Smooth muscle cell (in vitro differentiated cells): ENCODE data around the gene HOXB4. TPM values are rescaled to one million over a fixed set of nuclear protein-coding genes. Genes with fewer than 3 reads are reported as not detected.

ENCODE experiments used
- DNase-seq: peaks from one replicate; lab custom pipeline; 2025; ENCODE audit not compliant: unreplicated experiment; lab: John Stamatoyannopoulos, UW
- H2AFZ ChIP-seq: fragments of 200-600 bp; sonication (generic); 2 replicates; pipeline ENCODE4 v1.6.0; 2016; ENCODE audit warnings: antibody characterized with exemption, low read depth, mild to moderate bottlenecking
- H3F3A ChIP-seq: fragments of 200-600 bp; sonication (generic); 2 replicates; pipeline ENCODE4 v1.6.0; 2017; ENCODE audit warnings: antibody characterized with exemption, low read depth
- H3K27ac ChIP-seq: fragments of 200-600 bp; sonication (generic); 2 replicates; pipeline ENCODE4 v1.5.1; 2016; ENCODE audit warnings: low read depth, mild to moderate bottlenecking
- H3K27me3 ChIP-seq: fragments of 200-600 bp; sonication (generic); 2 replicates; pipeline ENCODE4 v1.6.1; 2016; ENCODE audit warnings: low read depth, mild to moderate bottlenecking
- H3K36me3 ChIP-seq: fragments of 200-600 bp; sonication (generic); 2 replicates; pipeline ENCODE4 v1.5.1; 2016; ENCODE audit warnings: low read depth
- H3K4me1 ChIP-seq: fragments of 200-600 bp; sonication (generic); 2 replicates; pipeline ENCODE4 v1.5.1; 2016; ENCODE audit warnings: low read depth
- H3K4me2 ChIP-seq: fragments of 200-600 bp; sonication (generic); 2 replicates; pipeline ENCODE4 v1.6.0; 2016; ENCODE audit warnings: mild to moderate bottlenecking
- H3K4me3 ChIP-seq: fragments of 200-600 bp; sonication (generic); 2 replicates; pipeline ENCODE4 v1.5.1; 2016; ENCODE audit warnings: mild to moderate bottlenecking
- H3K79me2 ChIP-seq: fragments of 200-600 bp; sonication (generic); 2 replicates; pipeline ENCODE4 v1.6.0; 2016; ENCODE audit warnings: low read depth, mild to moderate bottlenecking
- H3K9ac ChIP-seq: fragments of 200-600 bp; sonication (generic); 2 replicates; pipeline ENCODE4 v1.6.0; 2016; ENCODE audit warnings: low read depth
- H3K9me3 ChIP-seq: fragments of 200-600 bp; sonication (generic); replicated peaks from 2 replicates; pipeline ENCODE4 v1.5.1; 2016; ENCODE audit warnings: low read depth
- H4K20me1 ChIP-seq: fragments of 200-600 bp; sonication (generic); 2 replicates; pipeline ENCODE4 v1.6.0; 2016; ENCODE audit warnings: low read depth
- CTCF ChIP-seq: fragments of 200-600 bp; sonication (generic); IDR thresholded peaks from 2 replicates; pipeline ENCODE4 v1.5.1; 2017; ENCODE audit warnings: borderline replicate concordance, mild to moderate bottlenecking, antibody characterized with exemption; ENCODE audit not compliant: insufficient read depth, poor library complexity, severe bottlenecking
- WGBS: methylation state at CpG from one replicate; pipeline ENCODE4 v1.1.7; 2016; ENCODE audit warnings: low lambda C conversion rate; 5-methylcytosine and 5-hydroxymethylcytosine counted together
- polyA plus RNA-seq: library from polyadenylated mRNA; unstranded; fragments of >200 nt; fragmentation: Nextera tagmentation; extraction: Ambion mirVana; gene quantifications from 2 replicates; pipeline ENCODE4 v1.2.1, GENCODE V29; 2016
- total RNA-seq: library from RNA; depleted of rRNA; stranded (reverse); fragments of >200 nt; gene quantifications from 2 replicates; pipeline ENCODE4 v1.2.3, GENCODE V29; 2014

The HOXB4 gene
- total and polyA plus RNA-seq, 2 experiments from 2014 or later: 0.96 to 2.6 TPM

GRCh38 chr17:48599354-48599753 is 21.2 kb upstream of the HOXB4 start:
- H3K27me3 ChIP-seq: peaks cover 7% of the 10 kb centered on the region
- no peak overlapping the region for H3K9ac ChIP-seq
- H3K36me3 ChIP-seq: no peaks in the 10 kb centered on the region
- peak overlapping the region; percentile 57 for H3K4me3 ChIP-seq
- H3K9me3 ChIP-seq: no peaks in the 10 kb centered on the region
- peak overlapping the region; percentile 98 for H3K4me2 ChIP-seq
- H2AFZ ChIP-seq: no peak overlapping the region
- no peak for TF ChIP-seq CTCF
- H3K79me2 ChIP-seq: peaks cover 95% of the 10 kb centered on the region
- H3K4me1 ChIP-seq: peaks cover 9% of the 10 kb centered on the region
- WGBS: 46% methylated on average over 5 of the region's 5 CpGs
- DNase-seq: no peak
- peaks cover 20% of the 10 kb centered on the region for H3F3A ChIP-seq
- peaks cover 90% of the 10 kb centered on the region for H4K20me1 ChIP-seq
- H3K27ac ChIP-seq: peak overlapping the region; percentile 79

GRCh38 chr17:48598736-48599135 is 20.6 kb upstream of the HOXB4 start:
- 14% methylated on average over 7 of the region's 7 CpGs for WGBS
- no peak for DNase-seq
- peak overlapping the region; percentile 57 for H3K4me3 ChIP-seq
- H4K20me1 ChIP-seq: peaks cover 91% of the 10 kb centered on the region
- peaks cover 90% of the 10 kb centered on the region for H3K79me2 ChIP-seq
- H3K9me3 ChIP-seq: no peaks in the 10 kb centered on the region
- peak overlapping the region; percentile 98 for H3K4me2 ChIP-seq
- no peaks in the 10 kb centered on the region for H3K36me3 ChIP-seq
- H2AFZ ChIP-seq: no peak overlapping the region
- peaks cover 20% of the 10 kb centered on the region for H3F3A ChIP-seq
- peak overlapping the region; percentile 79 for H3K27ac ChIP-seq
- H3K4me1 ChIP-seq: peaks cover 9% of the 10 kb centered on the region
- peaks cover 7% of the 10 kb centered on the region for H3K27me3 ChIP-seq
- TF ChIP-seq CTCF: no peak
- peak overlapping the region; percentile 69 for H3K9ac ChIP-seq

GRCh38 chr17:48597778-48598631 is 19.9 kb upstream of the HOXB4 start:
- WGBS: 1% methylated on average over 67 of the region's 68 CpGs
- peaks cover 13% of the 10 kb centered on the region for H3K4me1 ChIP-seq
- peak overlapping the region; percentile 57 for H3K4me3 ChIP-seq
- no peak for DNase-seq
- peaks cover 91% of the 10 kb centered on the region for H4K20me1 ChIP-seq
- no peak overlapping the region for H2AFZ ChIP-seq
- H3K36me3 ChIP-seq: no peaks in the 10 kb centered on the region
- TF ChIP-seq CTCF: no peak
- H3K27ac ChIP-seq: peak overlapping the region; percentile 79
- peaks cover 89% of the 10 kb centered on the region for H3K79me2 ChIP-seq
- peaks cover 7% of the 10 kb centered on the region for H3K27me3 ChIP-seq
- H3K9ac ChIP-seq: peak overlapping the region; percentile 69
- H3K9me3 ChIP-seq: no peaks in the 10 kb centered on the region
- peaks cover 18% of the 10 kb centered on the region for H3F3A ChIP-seq
- peak overlapping the region; percentile 98 for H3K4me2 ChIP-seq

- H3K79me2 ChIP-seq: peaks cover 89% of the 10 kb centered on the region
These were observed 19.3 kb upstream of the HOXB4 start for GRCh38 chr17:48597528-48597777.

More at GRCh38 chr17:48597528-48597777, 19.3 kb upstream of the HOXB4 start:
- no peak for DNase-seq
- Histone ChIP-seq H3K9me3 (no peaks in the 10 kb centered on the region), H3K27me3 (peaks cover 12% of the 10 kb centered on the region), H3F3A (peaks cover 14% of the 10 kb centered on the region), H3K36me3 (no peaks in the 10 kb centered on the region), H3K4me2 (peak overlapping the region; percentile 98), H3K4me3 (peak overlapping the region; percentile 57), H2AFZ (no peak overlapping the region), H3K4me1 (peaks cover 17% of the 10 kb centered on the region), H4K20me1 (peaks cover 92% of the 10 kb centered on the region), H3K9ac (peak overlapping the region; percentile 69), H3K27ac (peak overlapping the region; percentile 79)
- TF ChIP-seq CTCF: no peak
- 4% methylated on average over 16 of the region's 16 CpGs for WGBS
